AG04449 (cell line): ENCODE measurements around the gene KRTAP10-7.

Source experiments
- CTCF ChIA-PET: fragments of 350-600 bp; formaldehyde crosslinking; extraction: SDS; loops from one replicate; lab custom pipeline; 2021; ENCODE audit warnings: antibody characterized with exemption; lab: Yijun Ruan, JAX
- POLR2A ChIA-PET: fragments of 400-600, 350-600 bp; formaldehyde crosslinking; extraction: SDS; loops from one replicate; lab custom pipeline; 2020; ENCODE audit warnings: antibody characterized with exemption, inconsistent platforms; lab: Yijun Ruan, JAX
- DNase-seq: peaks from one replicate; pipeline ENCODE4 v3.0.0-alpha.2; 2010; ENCODE audit warnings: low read depth, low spot score
- H3K4me3 ChIP-seq: 2 replicates; pipeline ENCODE4 v1.5.1; 2011; ENCODE audit warnings: low read depth, mild to moderate bottlenecking, control low read depth, low read length
- CTCF ChIP-seq: IDR thresholded peaks from one replicate; pipeline ENCODE4 v1.5.1; 2011; ENCODE audit warnings: mild to moderate bottlenecking, moderate library complexity, low read length, control low read depth, inconsistent platforms; ENCODE audit not compliant: insufficient read depth; ENCODE audit errors: missing control alignments

Gene KRTAP10-7

GRCh38 chr21:44615466-44615865 is 15.1 kb downstream of the KRTAP10-7 start:
- CTCF ChIA-PET, result interaction anchor here (1.3 kb wide), 1 partner anchor 178 kb away, joined by 3 read pairs; no protein-coding TSS in a partner anchor
- DNase-seq, result no peak
- H3K4me3 ChIP-seq, result no peak overlapping the region
- POLR2A ChIA-PET, result no interaction called here
- TF ChIP-seq CTCF, result no peak

DNA sequence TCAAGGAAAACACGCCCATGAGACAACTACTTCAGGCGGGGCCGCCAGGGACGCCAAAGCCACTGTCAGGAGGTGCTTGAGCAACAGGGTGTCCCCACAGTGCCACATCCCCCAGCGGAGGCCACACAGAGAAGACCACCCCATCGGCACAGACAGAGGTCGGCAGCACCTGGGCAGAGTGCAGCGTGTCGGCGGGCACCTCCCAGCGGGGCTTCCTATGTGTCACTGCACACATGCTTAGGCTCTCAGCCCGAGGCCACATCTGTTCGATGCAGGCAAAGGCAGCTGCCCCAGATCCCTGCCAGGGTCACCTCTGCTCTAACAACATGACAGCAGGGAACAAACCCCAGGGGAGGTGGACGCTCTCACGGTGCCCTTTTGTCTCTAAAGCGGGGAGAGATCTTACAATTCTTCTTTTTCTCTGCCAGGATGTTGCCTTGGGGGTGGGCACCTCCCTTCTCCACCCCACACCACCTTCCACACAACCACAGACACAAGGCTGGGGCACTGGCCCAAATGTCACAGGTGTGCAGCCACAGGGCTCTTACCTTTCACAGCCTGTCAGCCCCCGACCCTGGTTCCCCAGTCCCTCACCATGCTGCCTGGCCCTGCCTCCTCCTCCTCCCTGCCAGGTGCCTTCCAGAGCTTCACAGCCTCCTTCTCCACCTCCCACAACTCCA is 15.7 kb downstream of the KRTAP10-7 start:
- POLR2A ChIA-PET, result no interaction called here
- no peak for DNase-seq
- TF ChIP-seq CTCF, result no peak
- CTCF ChIA-PET, result no interaction called here
- H3K4me3 ChIP-seq, result no peak overlapping the region

DNA sequence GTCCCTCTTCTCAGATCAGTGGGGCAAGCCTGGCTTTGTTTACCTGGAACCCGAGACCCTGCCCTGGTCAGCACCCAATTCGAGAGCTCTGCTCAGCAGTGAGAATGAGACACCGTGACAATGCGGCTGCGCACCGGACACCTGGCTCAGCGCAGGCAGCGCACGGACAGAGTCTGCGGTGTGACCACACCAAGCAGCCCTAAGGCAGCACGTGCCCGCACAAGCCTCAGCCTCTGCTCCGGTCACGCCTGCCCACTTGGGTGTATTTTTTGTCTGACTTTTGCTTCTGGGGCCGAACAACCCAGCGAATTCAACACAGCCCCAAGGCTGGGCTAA is 16.2 kb downstream of the KRTAP10-7 start:
- DNase-seq, result no peak
- H3K4me3 ChIP-seq, result no peak overlapping the region
- CTCF ChIA-PET, result no interaction called here
- TF ChIP-seq CTCF, result no peak
- POLR2A ChIA-PET, result no interaction called here

GRCh38 chr21:44617071-44617501 is 16.7 kb downstream of the KRTAP10-7 start:
- TF ChIP-seq CTCF, result no peak
- ChIA-PET CTCF (no interaction called here), POLR2A (no interaction called here)
- DNase-seq, result no peak
- no peak overlapping the region for H3K4me3 ChIP-seq

- H3K4me3 ChIP-seq, result no peak overlapping the region
- ChIA-PET CTCF (interaction anchor here (1.1 to 1.9 kb wide), 2 partner anchors 124 to 175 kb away, joined by 4 to 8 read pairs; no protein-coding TSS in a partner anchor), POLR2A (no interaction called here)
- no peak for TF ChIP-seq CTCF
- DNase-seq, result no peak
These were observed 18.1 kb downstream of the KRTAP10-7 start for GRCh38 chr21:44618504-44618903.

GRCh38 chr21:44618909-44619308 is 18.5 kb downstream of the KRTAP10-7 start:
- H3K4me3 ChIP-seq, result no peak overlapping the region
- no peak for DNase-seq
- ChIA-PET POLR2A (no interaction called here), CTCF (interaction anchor here (1.1 to 1.9 kb wide), 2 partner anchors 124 to 175 kb away, joined by 4 to 8 read pairs; no protein-coding TSS in a partner anchor)
- TF ChIP-seq CTCF, result no peak
